Mammary epithelial cell (primary cell): ENCODE data around the gene PFKL.

Source experiments
- CTCF ChIP-seq, 2 donors: IDR thresholded peaks in 1 of 2; conservative IDR thresholded peaks in 1 of 2; 2 replicates each; pipeline ENCODE4 v1.5.1; 2011 to 2012; ENCODE audit warnings: inconsistent platforms in 2 of 2, low read length in 2 of 2, mild to moderate bottlenecking in 2 of 2, control low read depth in 1 of 2, low read depth in 1 of 2; ENCODE audit not compliant: insufficient read depth in 1 of 2; ENCODE audit errors: extremely low read depth in 1 of 2
- EZH2 ChIP-seq: IDR thresholded peaks from 2 replicates; pipeline ENCODE4 v1.6.1; 2012; ENCODE audit warnings: low read length, inconsistent platforms, borderline replicate concordance

GRCh38 chr21:44350773-44351481 is 51.1 kb downstream of the PFKL start:
- TF ChIP-seq CTCF (conservative IDR thresholded peaks at IDR 0.05 in 1 of 2, IDR thresholded peaks at IDR 0.05 in 1 of 2; ENCODE audit: extremely low read depth in 1 of 2, insufficient read depth in 1 of 2, low read depth in 1 of 2, low read length in 2 of 2) = no peak
- TF ChIP-seq EZH2 = no peak
